Stimulated activated naive CD4-positive, alpha-beta T cell treated with Interleukin-2 at 50 U/mL for 16 hours (primary cell): ENCODE data around the gene YARS1.
A peak's percentile ranks its signal among the peaks of the same experiment; 100 is the strongest.

Source experiments
- DNase-seq: peaks from one replicate; lab custom pipeline; 2025; lab: John Stamatoyannopoulos, UW

The YARS1 gene

GRCh38 chr1:32779242-32779641 lies 37.9 kb downstream of the YARS1 start:
- no peak for DNase-seq

- no peak for DNase-seq
Observed at GRCh38 chr1:32775640-32776337, 41.4 kb downstream of the YARS1 start.

- no peak for DNase-seq
Observed at GRCh38 chr1:32774950-32775634, 42.1 kb downstream of the YARS1 start.

- DNase-seq = no peak
Observed at GRCh38 chr1:32774464-32774808, 42.7 kb downstream of the YARS1 start.

- no peak for DNase-seq
Observed at GRCh38 chr1:32773764-32774463, 43.2 kb downstream of the YARS1 start.

- peak; percentile 58 for DNase-seq
Observed at GRCh38 chr1:32773018-32773763, 44.0 kb downstream of the YARS1 start.

- no peak for DNase-seq
Observed at GRCh38 chr1:32772281-32773017, 44.7 kb downstream of the YARS1 start.

- DNase-seq = no peak
Observed at GRCh38 chr1:32771561-32772280, 45.4 kb downstream of the YARS1 start.

- no peak for DNase-seq
Observed at GRCh38 chr1:32770741-32771548, 46.2 kb downstream of the YARS1 start.

- no peak for DNase-seq
Observed at GRCh38 chr1:32770221-32770731, 46.9 kb downstream of the YARS1 start.

- DNase-seq = no peak
Observed at GRCh38 chr1:32769524-32770220, 47.5 kb downstream of the YARS1 start.

GRCh38 chr1:32768110-32768850 lies 48.9 kb downstream of the YARS1 start:
- no peak for DNase-seq

- DNase-seq = no peak
Observed at GRCh38 chr1:32767641-32768040, 49.5 kb downstream of the YARS1 start.

GRCh38 chr1:32767156-32767555 lies 50.0 kb downstream of the YARS1 start:
- DNase-seq = no peak

GRCh38 chr1:32766328-32766972 lies 50.7 kb downstream of the YARS1 start:
- no peak for DNase-seq

GRCh38 chr1:32765570-32766327 lies 51.4 kb downstream of the YARS1 start:
- DNase-seq = no peak

GRCh38 chr1:32764826-32765569 lies 52.2 kb downstream of the YARS1 start:
- DNase-seq = no peak
